Adipocyte (in vitro differentiated cells): ENCODE results near the gene FGGY.

Source experiments
- DNase-seq: peaks from one replicate; pipeline ENCODE4 v3.0.0-alpha.2; 2015; ENCODE audit warnings: low read depth
- H3K27me3 ChIP-seq: replicated peaks from 2 replicates; pipeline ENCODE4 v1.7.0; 2013; ENCODE audit warnings: mild to moderate bottlenecking, low read length, moderate library complexity; ENCODE audit not compliant: control insufficient read depth, insufficient read depth
- H3K36me3 ChIP-seq: 2 replicates; pipeline ENCODE4 v1.7.0; 2013; ENCODE audit warnings: low read length, mild to moderate bottlenecking, moderate library complexity; ENCODE audit not compliant: control insufficient read depth, insufficient read depth, severe bottlenecking
- H3K4me1 ChIP-seq: 2 replicates; pipeline ENCODE4 v1.7.0; 2013; ENCODE audit warnings: mild to moderate bottlenecking, low read length, moderate library complexity; ENCODE audit not compliant: control insufficient read depth, insufficient read depth
- H3K4me3 ChIP-seq: 2 replicates; pipeline ENCODE4 v1.7.0; 2013; ENCODE audit warnings: mild to moderate bottlenecking, low read length, moderate library complexity
- H3K9ac ChIP-seq: 2 replicates; pipeline ENCODE4 v1.7.0; 2013; ENCODE audit warnings: mild to moderate bottlenecking, low read length, moderate library complexity
- H3K9me3 ChIP-seq: 2 replicates; pipeline ENCODE4 v1.7.0; 2013; ENCODE audit warnings: mild to moderate bottlenecking, low read length, moderate library complexity; ENCODE audit not compliant: control insufficient read depth

FGGY gene

GRCh38 chr1:59678040-59678439, 381.1 kb downstream of the FGGY start:
- Histone ChIP-seq H3K4me3 (no peak overlapping the region), H3K27me3 (no peaks in the 10 kb centered on the region), H3K9me3 (peaks cover 4% of the 10 kb centered on the region), H3K4me1 (peaks cover 36% of the 10 kb centered on the region), H3K36me3 (no peaks in the 10 kb centered on the region), H3K9ac (no peak overlapping the region)
- no peak for DNase-seq

GRCh38 chr1:59678493-59679228, 381.8 kb downstream of the FGGY start:
- no peak overlapping the region for H3K9ac ChIP-seq
- DNase-seq: peak; percentile 83
- H3K36me3 ChIP-seq: no peaks in the 10 kb centered on the region
- no peak overlapping the region for H3K4me3 ChIP-seq
- H3K9me3 ChIP-seq: no peaks in the 10 kb centered on the region
- H3K27me3 ChIP-seq: no peaks in the 10 kb centered on the region
- H3K4me1 ChIP-seq: peaks cover 31% of the 10 kb centered on the region

- H3K4me1 ChIP-seq: peaks cover 17% of the 10 kb centered on the region
Observed at GRCh38 chr1:59680044-59680443, 383.1 kb downstream of the FGGY start.

GRCh38 chr1:59682396-59683080, 385.6 kb downstream of the FGGY start:
- Histone ChIP-seq H3K9me3 (no peaks in the 10 kb centered on the region), H3K27me3 (no peaks in the 10 kb centered on the region), H3K4me3 (no peak overlapping the region), H3K9ac (no peak overlapping the region), H3K36me3 (no peaks in the 10 kb centered on the region), H3K4me1 (peaks cover 10% of the 10 kb centered on the region)
- DNase-seq: peak; percentile 53

More at GRCh38 chr1:59680044-59680443, 383.1 kb downstream of the FGGY start:
- Histone ChIP-seq H3K36me3 (no peaks in the 10 kb centered on the region), H3K9me3 (no peaks in the 10 kb centered on the region), H3K4me3 (no peak overlapping the region), H3K27me3 (no peaks in the 10 kb centered on the region), H3K9ac (no peak overlapping the region)
- no peak for DNase-seq

GRCh38 chr1:59683197-59683596, 386.3 kb downstream of the FGGY start:
- Histone ChIP-seq H3K4me3 (no peak overlapping the region), H3K4me1 (peaks cover 5% of the 10 kb centered on the region), H3K36me3 (no peaks in the 10 kb centered on the region), H3K9ac (no peak overlapping the region), H3K27me3 (no peaks in the 10 kb centered on the region), H3K9me3 (no peaks in the 10 kb centered on the region)
- DNase-seq: no peak

- Histone ChIP-seq H3K9me3 (no peaks in the 10 kb centered on the region), H3K4me3 (no peak overlapping the region), H3K27me3 (no peaks in the 10 kb centered on the region), H3K4me1 (peaks cover 9% of the 10 kb centered on the region), H3K36me3 (no peaks in the 10 kb centered on the region), H3K9ac (no peak overlapping the region)
- no peak for DNase-seq
Observed at GRCh38 chr1:59684698-59685097, 387.8 kb downstream of the FGGY start.

- Histone ChIP-seq H3K4me3 (no peak overlapping the region), H3K4me1 (peaks cover 13% of the 10 kb centered on the region), H3K9me3 (no peaks in the 10 kb centered on the region), H3K27me3 (no peaks in the 10 kb centered on the region), H3K9ac (no peak overlapping the region), H3K36me3 (no peaks in the 10 kb centered on the region)
- no peak for DNase-seq
Observed at GRCh38 chr1:59685101-59685500, 388.2 kb downstream of the FGGY start.

- H3K4me1 ChIP-seq: peaks cover 19% of the 10 kb centered on the region
- no peak for DNase-seq
- no peaks in the 10 kb centered on the region for H3K36me3 ChIP-seq
- no peaks in the 10 kb centered on the region for H3K27me3 ChIP-seq
- no peak overlapping the region for H3K4me3 ChIP-seq
- no peak overlapping the region for H3K9ac ChIP-seq
- H3K9me3 ChIP-seq: no peaks in the 10 kb centered on the region
Observed at GRCh38 chr1:59685666-59686065, 388.8 kb downstream of the FGGY start.

- no peaks in the 10 kb centered on the region for H3K27me3 ChIP-seq
- no peak overlapping the region for H3K4me3 ChIP-seq
- no peaks in the 10 kb centered on the region for H3K36me3 ChIP-seq
- peaks cover 24% of the 10 kb centered on the region for H3K4me1 ChIP-seq
- no peak for DNase-seq
- no peak overlapping the region for H3K9ac ChIP-seq
- H3K9me3 ChIP-seq: no peaks in the 10 kb centered on the region
Observed at GRCh38 chr1:59686170-59686569, 389.3 kb downstream of the FGGY start.

- Histone ChIP-seq H3K9ac (no peak overlapping the region), H3K9me3 (no peaks in the 10 kb centered on the region), H3K36me3 (no peaks in the 10 kb centered on the region), H3K4me3 (no peak overlapping the region), H3K4me1 (peaks cover 27% of the 10 kb centered on the region), H3K27me3 (no peaks in the 10 kb centered on the region)
- DNase-seq: no peak
Observed at GRCh38 chr1:59686574-59686973, 389.7 kb downstream of the FGGY start.

GRCh38 chr1:59687081-59687480, 390.2 kb downstream of the FGGY start:
- DNase-seq: no peak
- Histone ChIP-seq H3K27me3 (no peaks in the 10 kb centered on the region), H3K4me3 (no peak overlapping the region), H3K36me3 (no peaks in the 10 kb centered on the region), H3K4me1 (peaks cover 32% of the 10 kb centered on the region), H3K9ac (no peak overlapping the region), H3K9me3 (no peaks in the 10 kb centered on the region)
